Gastrocnemius medialis (tissue), 4 donors: ENCODE data around the gene STEAP1.
"Not testable (repeated sequence)": the region's sequence is repeated elsewhere in the genome, so short reads cannot be mapped to it uniquely, and the experiment has no call there.

Experiments used
- POLR2A ChIP-seq, 2 donors: fragments of 450-650 bp; IDR thresholded peaks; one replicate each; pipeline ENCODE4 v1.6.1; 2017; ENCODE audit warnings: antibody characterized with exemption in 2 of 2, mild to moderate bottlenecking in 2 of 2, moderate library complexity in 2 of 2
- TF ChIP-seq, protein P1 (sequence below), 5 experiments: fragments of 450-650 bp in 3 of 5; fragments of 200-600 bp in 2 of 5; sonication (generic) in 2 of 5; IDR thresholded peaks in 4 of 5; conservative IDR thresholded peaks in 1 of 5; 1 replicate in 4 of 5; 2 replicates in 1 of 5; pipeline ENCODE4 v1.5.1; 2016 to 2019; ENCODE audit warnings: antibody characterized with exemption in 5 of 5, mild to moderate bottlenecking in 3 of 5, moderate library complexity in 3 of 5

DNA sequence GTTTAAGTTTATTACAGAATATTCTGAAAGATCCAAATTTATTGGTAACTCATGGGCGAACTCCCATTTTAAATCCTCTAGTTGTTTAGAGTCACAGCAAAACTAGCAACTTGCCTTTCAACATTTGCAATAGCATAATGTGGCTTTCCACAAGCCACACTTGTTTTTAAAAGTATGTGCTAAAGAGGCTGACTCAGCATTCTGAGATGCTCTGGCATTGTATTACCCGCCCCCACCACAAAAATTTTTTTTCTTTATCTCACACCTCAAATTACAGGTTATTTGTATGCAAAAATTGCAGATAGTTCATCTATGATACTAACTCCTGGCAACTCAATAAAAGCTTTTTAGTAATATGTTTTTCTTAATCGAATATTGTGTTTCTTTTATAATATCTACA lies 2.4 kb upstream of the STEAP1 start:
- TF ChIP-seq, protein P1, sequence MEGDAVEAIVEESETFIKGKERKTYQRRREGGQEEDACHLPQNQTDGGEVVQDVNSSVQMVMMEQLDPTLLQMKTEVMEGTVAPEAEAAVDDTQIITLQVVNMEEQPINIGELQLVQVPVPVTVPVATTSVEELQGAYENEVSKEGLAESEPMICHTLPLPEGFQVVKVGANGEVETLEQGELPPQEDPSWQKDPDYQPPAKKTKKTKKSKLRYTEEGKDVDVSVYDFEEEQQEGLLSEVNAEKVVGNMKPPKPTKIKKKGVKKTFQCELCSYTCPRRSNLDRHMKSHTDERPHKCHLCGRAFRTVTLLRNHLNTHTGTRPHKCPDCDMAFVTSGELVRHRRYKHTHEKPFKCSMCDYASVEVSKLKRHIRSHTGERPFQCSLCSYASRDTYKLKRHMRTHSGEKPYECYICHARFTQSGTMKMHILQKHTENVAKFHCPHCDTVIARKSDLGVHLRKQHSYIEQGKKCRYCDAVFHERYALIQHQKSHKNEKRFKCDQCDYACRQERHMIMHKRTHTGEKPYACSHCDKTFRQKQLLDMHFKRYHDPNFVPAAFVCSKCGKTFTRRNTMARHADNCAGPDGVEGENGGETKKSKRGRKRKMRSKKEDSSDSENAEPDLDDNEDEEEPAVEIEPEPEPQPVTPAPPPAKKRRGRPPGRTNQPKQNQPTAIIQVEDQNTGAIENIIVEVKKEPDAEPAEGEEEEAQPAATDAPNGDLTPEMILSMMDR (IDR thresholded peaks at IDR 0.05 in 4 of 5, conservative IDR thresholded peaks at IDR 0.05 in 1 of 5) = not testable (repeated sequence)
- TF ChIP-seq POLR2A (IDR thresholded peaks at IDR 0.05) = not testable (repeated sequence)
